Measurements from ENCODE around the gene FBXO24. TPM values are rescaled to one million over a fixed set of nuclear protein-coding genes. Genes with fewer than 3 reads are reported as not detected.
A peak's percentile ranks its signal among the peaks of the same experiment; 100 is the strongest.
"Not testable (repeated sequence)": the region's sequence is repeated elsewhere in the genome, so short reads cannot be mapped to it uniquely, and the experiment has no call there.

Gene FBXO24
- total RNA-seq, 4 donors from 2014 or later: 0.14 to 0.79 TPM; not detected in 2

GRCh38 chr7:100539436-100540006, 46.6 kb upstream of the FBXO24 start:
- intact Hi-C loops (cut with DNase I; ENCODE audit: low total_unique reads) (loop anchor here (5.0 kb wide), 1 partner anchor 698 kb away; the partner anchor contains the start of gene CLDN15), in situ Hi-C loops (cut with MboI; ENCODE audit: low pct_ligation_motif_present in 1 of 4, low pct_unique_long_range_greater_than_20kb in 1 of 4, low sequenced_read_pairs in 3 of 4) (no loop called here)
- peak overlapping the region; percentile 76 to 93 (median 89) for H3K27ac ChIP-seq
- peak overlapping the region; percentile 58 to 93 (median 72) for H3K4me3 ChIP-seq
- no peaks in the 10 kb centered on the region for H3K27me3 ChIP-seq
- no peaks in the 10 kb centered on the region for H3K36me3 ChIP-seq
- no peak for TF ChIP-seq EP300 (IDR thresholded peaks at IDR 0.05; ENCODE audit: low read depth)
- no peak for TF ChIP-seq POLR2A (IDR thresholded peaks at IDR 0.05)
- TF ChIP-seq POLR2AphosphoS5 (IDR thresholded peaks at IDR 0.05): no peak
- no peak for TF ChIP-seq CTCF (IDR thresholded peaks at IDR 0.05)
- no peak for DNase-seq
- no peaks in the 10 kb centered on the region for H3K9me3 ChIP-seq
- 0 to 10% methylated on average over 2 to 29 of the region's 44 CpGs for WGBS, 2 donors (ENCODE audit: low coverage in 1 of 2)
- peaks cover 14 to 56% (median 49%) of the 10 kb centered on the region in 4 donors for H3K4me1 ChIP-seq

- TF ChIP-seq POLR2A (IDR thresholded peaks at IDR 0.05) (no peak), EP300 (IDR thresholded peaks at IDR 0.05; ENCODE audit: low read depth) (no peak), POLR2AphosphoS5 (IDR thresholded peaks at IDR 0.05) (peak in 2 of 3 donors; percentile 14 to 39)
- Histone ChIP-seq H3K36me3 (no peaks in the 10 kb centered on the region), H3K4me1 (peaks cover 20 to 63% (median 55%) of the 10 kb centered on the region in 4 donors), H3K27ac (peak overlapping the region; percentile 76 to 93 (median 89)), H3K27me3 (no peaks in the 10 kb centered on the region), H3K4me3 (peak overlapping the region; percentile 58 to 93 (median 72)), H3K9me3 (no peaks in the 10 kb centered on the region)
- intact Hi-C loops (cut with DNase I; ENCODE audit: low total_unique reads) (no loop called here), in situ Hi-C loops (cut with MboI; ENCODE audit: low pct_ligation_motif_present in 1 of 4, low pct_unique_long_range_greater_than_20kb in 1 of 4, low sequenced_read_pairs in 3 of 4) (no loop called here)
- 26 to 40% methylated on average over 2 to 6 of the region's 6 CpGs for WGBS, 2 donors (ENCODE audit: low coverage in 1 of 2)
- DNase-seq: peak; percentile 77
Measured at GRCh38 chr7:100540073-100540723, 45.9 kb upstream of the FBXO24 start.

DNA sequence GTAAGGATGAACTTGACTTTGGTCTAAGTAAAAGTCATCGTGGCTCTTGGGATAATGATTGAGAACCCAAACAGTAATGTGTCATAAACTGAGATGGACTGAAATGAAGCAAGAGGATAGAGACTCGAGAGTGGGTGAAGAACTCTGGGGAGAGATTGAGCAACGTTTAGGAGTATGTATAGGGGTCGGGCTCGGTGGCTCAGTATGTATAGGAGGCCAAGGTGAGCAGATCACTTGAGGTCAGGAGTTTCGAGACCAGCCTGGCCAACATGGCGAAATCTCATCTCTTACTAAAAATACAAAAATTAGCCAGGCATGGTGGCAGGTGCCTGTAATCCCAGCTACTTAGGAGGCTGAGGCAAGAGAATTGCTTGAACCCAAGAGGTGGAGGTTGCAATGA, 44.8 kb upstream of the FBXO24 start:
- H3K9me3 ChIP-seq; intact Hi-C loops (cut with DNase I; ENCODE audit: low total_unique reads); H3K4me3 ChIP-seq; DNase-seq; in situ Hi-C loops (cut with MboI; ENCODE audit: low pct_ligation_motif_present in 1 of 4, low pct_unique_long_range_greater_than_20kb in 1 of 4, low sequenced_read_pairs in 3 of 4); H3K27me3 ChIP-seq; H3K36me3 ChIP-seq: not testable (repeated sequence)
- H3K4me1 ChIP-seq: peaks cover 31 to 74% (median 66%) of the 10 kb centered on the region in 4 donors
- 75% methylated on average over 7 of the region's 7 CpGs; no CpG with 5 or more reads in 1 of the 2 donors for WGBS, 2 donors (ENCODE audit: low coverage in 1 of 2)
- H3K27ac ChIP-seq: peak overlapping the region in 1 of 4 donors; percentile 93

GRCh38 chr7:100543586-100543985, 42.5 kb upstream of the FBXO24 start:
- Histone ChIP-seq H3K27me3 (no peaks in the 10 kb centered on the region), H3K9me3 (no peaks in the 10 kb centered on the region), H3K4me1 (peaks cover 48 to 89% (median 84%) of the 10 kb centered on the region in 4 donors), H3K36me3 (no peaks in the 10 kb centered on the region), H3K27ac (peak overlapping the region; percentile 88 to 93 (median 90)), H3K4me3 (no peak overlapping the region)
- DNase-seq: no peak
- intact Hi-C loops (cut with DNase I; ENCODE audit: low total_unique reads) (no loop called here), in situ Hi-C loops (cut with MboI; ENCODE audit: low pct_ligation_motif_present in 1 of 4, low pct_unique_long_range_greater_than_20kb in 1 of 4, low sequenced_read_pairs in 3 of 4) (no loop called here)
- 46 to 67% methylated on average over 1 of the region's 1 CpG for WGBS, 2 donors (ENCODE audit: low coverage in 1 of 2)
- no peak for TF ChIP-seq EP300 (IDR thresholded peaks at IDR 0.05; ENCODE audit: low read depth)
- TF ChIP-seq CTCF (IDR thresholded peaks at IDR 0.05): no peak
- no peak for TF ChIP-seq POLR2A (IDR thresholded peaks at IDR 0.05)
- no peak for TF ChIP-seq POLR2AphosphoS5 (IDR thresholded peaks at IDR 0.05)

DNA sequence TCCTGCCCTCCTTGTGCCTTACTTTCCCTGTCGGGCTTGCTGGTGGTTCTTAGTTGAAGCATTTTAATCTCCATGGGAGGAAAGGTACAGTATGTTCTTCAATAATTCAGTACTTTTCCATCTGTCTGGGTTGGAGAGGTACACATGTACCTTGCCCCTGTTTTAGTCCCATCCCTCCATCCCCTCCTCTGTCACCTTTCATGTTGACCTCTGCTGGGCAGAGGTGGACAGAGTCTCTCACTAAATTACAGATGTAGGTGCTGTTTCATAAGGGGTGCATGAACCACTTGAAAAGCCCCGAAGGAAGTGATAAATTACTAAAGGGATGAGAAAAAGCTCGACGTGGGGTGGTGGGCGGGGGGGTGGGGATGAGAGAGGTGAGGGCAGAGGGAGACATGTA, 41.7 kb upstream of the FBXO24 start:
- intact Hi-C loops (cut with DNase I; ENCODE audit: low total_unique reads) (no loop called here), in situ Hi-C loops (cut with MboI; ENCODE audit: low pct_ligation_motif_present in 1 of 4, low pct_unique_long_range_greater_than_20kb in 1 of 4, low sequenced_read_pairs in 3 of 4) (no loop called here)
- Histone ChIP-seq H3K4me1 (peaks cover 48 to 92% (median 87%) of the 10 kb centered on the region in 4 donors), H3K4me3 (no peak overlapping the region), H3K9me3 (no peaks in the 10 kb centered on the region), H3K27me3 (no peaks in the 10 kb centered on the region), H3K27ac (peak overlapping the region; percentile 88 to 93 (median 90)), H3K36me3 (peaks cover 0 to under 1% (median 0%) of the 10 kb centered on the region in 4 donors)
- DNase-seq: no peak
- TF ChIP-seq CTCF (IDR thresholded peaks at IDR 0.05) (no peak), POLR2A (IDR thresholded peaks at IDR 0.05) (no peak), EP300 (IDR thresholded peaks at IDR 0.05; ENCODE audit: low read depth) (no peak), POLR2AphosphoS5 (IDR thresholded peaks at IDR 0.05) (no peak)
- 20 to 40% methylated on average over 2 to 5 of the region's 5 CpGs for whole genome bisulfite sequencing, 2 donors (ENCODE audit: low coverage in 1 of 2)
